Central memory CD8-positive, alpha-beta T cell (primary cell): ENCODE data around the gene KIAA1586.

Experiments used
- ATAC-seq: fragments of 150-1000 bp; cut with Tn5 transposase; replicated peaks from 2 replicates; pipeline ENCODE4 v1.10.0; 2022; ENCODE audit warnings: mild to moderate bottlenecking, moderate FRiP score, moderate number of reproducible peaks; ENCODE audit not compliant: poor library complexity, severe bottlenecking; ENCODE audit errors: extremely low read depth
- DNase-seq, 2 donors: peaks; one replicate each; pipeline ENCODE4 v3.0.0; 2021; ENCODE audit warnings: low spot score in 2 of 2
- H3K27ac Mint-ChIP-seq: one replicate; pipeline ENCODE4 v1.8.0; 2022; ENCODE audit warnings: low read depth, mild to moderate bottlenecking, moderate library complexity, mixed read lengths
- H3K27me3 Mint-ChIP-seq: one replicate; pipeline ENCODE4 v1.8.0; 2022; ENCODE audit warnings: mixed read lengths
- H3K36me3 Mint-ChIP-seq: one replicate; pipeline ENCODE4 v1.8.0; 2022; ENCODE audit warnings: mild to moderate bottlenecking, moderate library complexity, mixed read lengths; ENCODE audit not compliant: insufficient read depth
- H3K4me1 Mint-ChIP-seq: one replicate; pipeline ENCODE4 v1.8.0; 2022; ENCODE audit warnings: mixed read lengths
- H3K4me3 Mint-ChIP-seq: one replicate; pipeline ENCODE4 v1.8.0; 2022; ENCODE audit warnings: mild to moderate bottlenecking, moderate library complexity, mixed read lengths
- H3K9me3 Mint-ChIP-seq: one replicate; pipeline ENCODE4 v1.8.0; 2022; ENCODE audit warnings: mixed read lengths

KIAA1586 gene

DNA sequence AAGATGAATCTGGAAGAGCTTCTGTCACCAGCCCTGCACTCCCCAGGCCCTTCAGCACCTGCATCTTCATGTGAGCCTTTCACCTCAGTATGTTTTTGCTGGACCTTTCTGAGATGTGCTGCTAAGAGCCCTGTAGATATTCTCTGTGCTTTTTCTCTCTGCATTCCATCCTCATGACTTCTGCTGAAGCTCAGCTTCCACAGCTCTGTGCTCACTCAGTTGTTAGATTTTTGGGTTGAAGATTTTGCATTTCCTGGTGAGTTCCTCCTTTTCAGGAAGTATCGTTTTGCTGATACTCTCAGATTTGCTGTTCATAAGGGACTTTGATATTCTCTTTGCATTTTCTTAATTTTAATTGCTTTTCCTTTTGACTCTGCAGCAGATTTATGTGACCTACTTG is 18.3 kb downstream of the KIAA1586 start:
- Mint-ChIP-seq H3K9me3 (no peaks in the 10 kb centered on the region), H3K27me3 (no peaks in the 10 kb centered on the region), H3K27ac (no peak overlapping the region), H3K4me3 (no peak overlapping the region), H3K36me3 (peaks cover 22% of the 10 kb centered on the region), H3K4me1 (no peaks in the 10 kb centered on the region)
- DNase-seq (no peak), ATAC-seq (no peak)

DNA sequence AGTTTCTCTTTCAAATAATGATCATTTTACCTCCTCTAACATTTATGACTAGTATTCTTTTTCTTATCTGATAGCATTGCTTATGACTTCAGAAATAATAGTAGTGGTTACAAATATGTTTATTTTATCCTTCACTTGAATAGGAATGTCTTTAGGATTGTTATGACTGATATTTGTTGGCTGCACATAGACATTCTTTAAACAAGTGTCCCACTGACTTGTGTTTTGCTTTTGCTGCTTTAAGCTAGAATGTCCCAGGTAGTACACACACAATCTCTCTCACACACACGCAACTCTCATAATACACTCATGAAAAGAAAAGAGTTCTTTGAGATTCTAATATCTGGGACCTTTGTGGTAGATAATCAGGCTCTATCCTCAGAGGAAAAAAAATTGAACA is 21.6 kb downstream of the KIAA1586 start:
- H3K9me3 Mint-ChIP-seq: no peaks in the 10 kb centered on the region
- ATAC-seq: no peak
- no peaks in the 10 kb centered on the region for H3K27me3 Mint-ChIP-seq
- no peak overlapping the region for H3K27ac Mint-ChIP-seq
- no peaks in the 10 kb centered on the region for H3K4me1 Mint-ChIP-seq
- H3K36me3 Mint-ChIP-seq: peaks cover 12% of the 10 kb centered on the region
- DNase-seq: no peak
- H3K4me3 Mint-ChIP-seq: no peak overlapping the region

DNA sequence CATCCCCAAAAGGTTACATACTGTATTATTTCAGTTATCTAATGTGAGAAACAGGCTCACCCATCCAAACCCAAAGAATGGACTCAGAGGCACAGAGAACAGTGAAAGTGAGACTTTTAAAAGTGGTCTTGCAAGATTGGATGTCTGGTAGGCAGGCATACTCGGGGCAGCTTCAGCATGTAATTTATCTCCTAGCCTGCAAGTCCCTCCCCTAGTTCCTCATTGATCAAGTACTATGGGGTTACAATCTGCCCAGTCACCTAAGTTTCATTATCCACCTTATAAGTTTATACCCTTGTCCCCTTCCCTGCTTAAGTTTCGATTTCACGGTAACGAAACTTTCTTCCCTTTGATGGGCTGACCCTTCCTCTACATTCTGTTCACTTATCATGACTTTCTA is 22.7 kb downstream of the KIAA1586 start:
- H3K27me3 Mint-ChIP-seq: no peaks in the 10 kb centered on the region
- H3K27ac Mint-ChIP-seq: no peak overlapping the region
- H3K9me3 Mint-ChIP-seq: no peaks in the 10 kb centered on the region
- peaks cover 9% of the 10 kb centered on the region for H3K36me3 Mint-ChIP-seq
- DNase-seq (no peak), ATAC-seq (no peak)
- H3K4me1 Mint-ChIP-seq: no peaks in the 10 kb centered on the region
- H3K4me3 Mint-ChIP-seq: no peak overlapping the region

DNA sequence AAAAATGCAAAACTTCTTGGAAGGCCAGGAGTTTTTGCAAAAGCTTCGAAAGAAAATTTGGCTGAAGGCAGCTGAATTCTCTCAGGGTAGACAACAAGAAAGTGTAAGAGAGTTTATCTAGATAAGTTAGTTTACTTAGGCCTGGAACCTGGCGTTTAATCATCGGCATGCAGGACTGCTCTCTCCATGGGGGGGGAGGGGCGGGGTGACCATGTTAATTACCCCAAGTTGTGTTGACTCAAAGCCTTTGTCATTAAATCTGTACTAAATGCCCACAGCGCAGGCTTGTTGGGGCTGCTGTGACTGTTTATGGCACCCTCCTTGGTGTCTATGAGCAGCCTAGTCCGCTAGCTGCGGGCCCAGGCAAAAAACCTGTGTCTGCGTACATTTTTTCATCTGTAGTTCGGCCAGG is 23.4 kb downstream of the KIAA1586 start:
- ATAC-seq: no peak
- no peak for DNase-seq
- H3K9me3 Mint-ChIP-seq: no peaks in the 10 kb centered on the region
- no peaks in the 10 kb centered on the region for H3K4me1 Mint-ChIP-seq
- peaks cover 7% of the 10 kb centered on the region for H3K36me3 Mint-ChIP-seq
- no peaks in the 10 kb centered on the region for H3K27me3 Mint-ChIP-seq
- no peak overlapping the region for H3K27ac Mint-ChIP-seq
- H3K4me3 Mint-ChIP-seq: no peak overlapping the region

DNA sequence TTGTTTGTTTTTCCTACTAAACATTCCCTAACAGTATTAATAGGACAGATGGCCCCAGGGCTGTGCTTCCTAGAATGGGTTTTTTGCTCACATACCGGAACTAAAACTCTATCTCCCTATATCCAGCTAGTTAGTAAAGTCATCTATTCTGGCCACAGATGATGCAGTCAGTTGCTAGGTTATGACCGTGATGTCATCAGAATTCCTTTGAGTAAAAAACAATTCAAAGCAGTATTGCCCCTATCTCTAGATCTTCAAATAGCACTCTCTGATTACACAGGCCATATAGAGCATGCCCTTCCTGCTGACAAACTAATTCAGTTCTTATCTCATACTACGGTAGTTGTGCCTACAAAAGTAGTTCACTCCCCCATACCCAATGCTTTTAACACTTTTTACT is 25.6 kb downstream of the KIAA1586 start:
- ATAC-seq (no peak), DNase-seq (no peak)
- Mint-ChIP-seq H3K27ac (no peak overlapping the region), H3K4me1 (no peaks in the 10 kb centered on the region), H3K4me3 (no peak overlapping the region), H3K9me3 (no peaks in the 10 kb centered on the region), H3K27me3 (no peaks in the 10 kb centered on the region), H3K36me3 (peaks cover 7% of the 10 kb centered on the region)

DNA sequence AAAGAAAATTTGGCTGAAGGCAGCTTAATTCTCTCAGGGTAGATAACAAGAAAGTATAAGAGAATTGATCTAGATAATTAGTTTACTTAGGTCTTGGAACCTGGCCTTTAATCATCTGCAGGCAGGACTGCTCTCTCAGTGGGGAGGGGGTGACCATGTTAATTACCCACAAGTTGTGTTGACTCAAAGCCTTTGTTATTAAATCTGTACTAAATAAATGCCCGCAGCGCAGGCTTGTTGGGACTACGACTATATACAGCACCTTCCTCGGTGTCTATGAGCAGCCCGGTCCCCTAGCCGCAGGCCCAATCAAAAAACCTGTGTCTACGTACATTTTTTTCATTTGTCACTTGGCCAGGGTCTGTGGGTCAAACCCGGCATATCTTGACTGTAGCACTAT is 27.9 kb downstream of the KIAA1586 start:
- ATAC-seq (no peak), DNase-seq (no peak)
- Mint-ChIP-seq H3K36me3 (peaks cover 4% of the 10 kb centered on the region), H3K4me3 (no peak overlapping the region), H3K9me3 (no peaks in the 10 kb centered on the region), H3K27me3 (no peaks in the 10 kb centered on the region), H3K4me1 (no peaks in the 10 kb centered on the region), H3K27ac (no peak overlapping the region)

DNA sequence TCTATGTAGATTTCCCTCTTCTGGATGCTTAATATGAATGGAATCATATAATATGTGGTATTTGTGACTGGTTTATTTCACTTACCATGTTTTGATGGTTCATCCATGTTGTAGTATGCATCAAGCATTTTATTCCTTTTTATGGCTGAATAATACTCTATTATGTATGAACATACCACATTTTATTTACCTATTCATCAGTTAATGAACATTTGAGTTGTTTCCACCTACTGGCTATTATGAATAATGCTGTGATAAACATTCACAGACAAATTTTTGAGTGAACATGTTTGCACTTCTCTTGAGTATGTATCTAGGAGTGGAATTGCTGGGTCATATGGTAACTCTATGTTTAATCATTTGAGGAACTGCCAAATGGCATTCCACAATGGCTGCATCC is 28.6 kb downstream of the KIAA1586 start:
- DNase-seq: no peak
- Mint-ChIP-seq H3K27ac (peak overlapping the region; percentile 2), H3K4me3 (no peak overlapping the region), H3K36me3 (peaks cover 2% of the 10 kb centered on the region), H3K4me1 (no peaks in the 10 kb centered on the region), H3K9me3 (no peaks in the 10 kb centered on the region), H3K27me3 (no peaks in the 10 kb centered on the region)
- no peak for ATAC-seq

DNA sequence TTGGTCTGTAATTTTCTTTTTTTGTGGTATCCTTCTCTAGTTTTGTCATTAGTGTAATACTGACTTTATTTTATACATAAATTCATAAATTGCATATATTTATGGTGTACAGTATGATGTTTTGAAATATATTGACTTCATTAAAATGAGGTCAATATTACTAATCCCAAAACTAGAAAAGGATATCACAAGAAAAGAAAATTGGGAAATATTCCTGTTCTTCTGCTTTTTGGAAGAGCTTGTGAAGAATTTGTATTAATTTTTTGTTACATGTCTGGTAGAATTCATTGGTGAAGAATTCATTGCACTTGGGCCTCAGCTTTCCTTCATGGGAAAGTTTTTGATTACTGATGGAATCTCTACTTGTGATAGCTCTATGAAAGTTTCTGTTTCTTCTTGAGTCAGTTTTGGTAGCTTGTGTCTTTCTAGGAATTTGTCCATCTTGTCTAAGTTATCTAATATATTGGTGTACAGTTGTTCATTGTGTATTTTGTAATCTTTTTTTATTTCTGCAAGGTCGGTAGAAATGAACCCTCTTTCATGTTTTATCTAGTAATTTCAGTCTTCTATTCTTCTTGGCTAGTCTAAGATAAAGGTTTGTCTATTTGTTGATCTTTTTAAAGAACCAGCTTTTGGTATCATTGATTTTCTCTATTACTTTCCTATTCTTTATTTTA is 32.2 kb downstream of the KIAA1586 start:
- DNase-seq (no peak), ATAC-seq (no peak)
- Mint-ChIP-seq H3K36me3 (no peaks in the 10 kb centered on the region), H3K27ac (no peak overlapping the region), H3K27me3 (no peaks in the 10 kb centered on the region), H3K4me3 (no peak overlapping the region), H3K9me3 (no peaks in the 10 kb centered on the region), H3K4me1 (no peaks in the 10 kb centered on the region)

DNA sequence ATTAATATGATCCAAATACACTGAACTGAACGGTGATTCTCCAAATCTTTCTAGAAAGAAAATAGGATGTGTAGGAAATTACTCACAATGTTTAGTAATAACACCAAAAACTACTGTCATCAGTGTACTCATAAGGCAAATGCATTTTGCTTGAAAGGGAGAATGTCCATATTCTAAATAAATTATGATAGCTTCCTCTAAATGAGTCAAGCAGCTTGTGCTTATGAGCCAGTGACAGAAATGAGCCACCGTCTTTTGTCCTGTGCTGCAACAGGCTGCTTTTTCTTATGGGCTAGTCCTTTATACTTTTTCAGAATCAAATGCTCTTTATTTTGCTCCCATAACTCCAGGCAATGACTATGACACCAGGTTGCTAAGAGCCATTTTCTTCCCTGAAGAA is 39.0 kb downstream of the KIAA1586 start:
- no peak for DNase-seq

DNA sequence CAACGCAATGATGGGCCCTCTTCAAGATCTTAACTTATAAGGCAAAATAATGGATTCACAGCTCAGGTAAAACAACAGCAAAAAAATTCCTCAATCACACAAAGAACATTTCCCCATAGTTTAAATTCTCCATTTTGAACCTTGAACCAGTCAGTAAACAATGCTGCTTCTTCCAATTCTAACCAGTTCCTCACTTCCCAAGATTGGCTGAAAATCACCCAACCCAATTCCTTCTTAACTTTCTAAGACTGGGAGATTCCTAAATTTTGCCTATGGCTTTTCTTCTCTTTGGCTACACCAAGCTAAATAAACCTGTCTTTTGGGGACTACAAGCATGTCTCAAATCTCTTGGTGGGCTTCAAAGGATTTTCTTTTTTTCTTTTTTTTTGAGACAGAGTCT is 40.4 kb downstream of the KIAA1586 start:
- no peaks in the 10 kb centered on the region for H3K9me3 Mint-ChIP-seq
- no peak for ATAC-seq
- no peak overlapping the region for H3K27ac Mint-ChIP-seq
- no peak for DNase-seq
- no peaks in the 10 kb centered on the region for H3K27me3 Mint-ChIP-seq
- peaks cover 12% of the 10 kb centered on the region for H3K36me3 Mint-ChIP-seq
- peaks cover 14% of the 10 kb centered on the region for H3K4me1 Mint-ChIP-seq
- H3K4me3 Mint-ChIP-seq: no peak overlapping the region

More for the DNA sequence above, 39.0 kb downstream of the KIAA1586 start:
- Mint-ChIP-seq H3K4me1 (peaks cover 6% of the 10 kb centered on the region), H3K27ac (no peak overlapping the region), H3K36me3 (peaks cover 6% of the 10 kb centered on the region), H3K27me3 (no peaks in the 10 kb centered on the region), H3K9me3 (no peaks in the 10 kb centered on the region), H3K4me3 (no peak overlapping the region)
- ATAC-seq: no peak

DNA sequence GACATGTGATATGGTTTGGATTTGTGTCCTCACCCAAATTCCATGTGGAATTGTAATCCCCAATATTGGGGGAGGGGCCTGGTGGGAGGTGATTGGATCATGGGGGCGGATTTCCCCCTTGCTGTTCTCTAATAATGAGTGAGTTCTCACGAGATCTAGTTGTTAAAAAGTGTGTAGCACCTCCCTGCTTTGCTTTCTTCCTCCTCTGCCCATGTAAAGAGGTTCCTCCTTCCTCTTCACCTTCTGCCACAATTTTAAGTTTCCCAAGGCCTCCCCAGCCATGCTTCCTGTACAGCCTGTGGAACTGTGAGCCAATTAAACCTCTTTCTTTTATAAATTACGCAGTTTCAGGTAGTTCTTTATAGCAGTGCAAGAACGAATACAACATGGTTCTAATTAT is 41.4 kb downstream of the KIAA1586 start:
- Mint-ChIP-seq H3K27ac (no peak overlapping the region), H3K9me3 (no peaks in the 10 kb centered on the region), H3K4me3 (no peak overlapping the region), H3K27me3 (no peaks in the 10 kb centered on the region), H3K36me3 (peaks cover 19% of the 10 kb centered on the region), H3K4me1 (peaks cover 24% of the 10 kb centered on the region)
- DNase-seq: no peak
- ATAC-seq: no peak

DNA sequence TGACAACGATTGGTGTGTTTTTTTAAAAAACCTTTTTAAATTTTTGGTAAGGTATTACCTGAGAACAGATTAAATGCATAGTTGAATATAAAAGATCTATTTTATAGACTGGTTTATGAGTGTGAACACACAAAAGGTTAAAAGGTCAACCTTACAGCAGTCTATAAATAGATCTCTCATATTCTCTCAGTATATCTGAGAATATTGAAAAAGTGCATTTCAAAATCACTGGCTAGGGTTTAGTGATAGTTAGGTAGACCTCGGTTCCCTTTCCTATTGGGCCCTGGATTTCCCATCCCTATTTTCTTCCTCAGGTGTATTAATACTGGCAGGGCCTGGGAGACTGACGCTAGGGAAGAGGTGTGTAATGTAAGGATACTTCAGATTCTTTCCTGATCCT is 42.8 kb downstream of the KIAA1586 start:
- no peak for DNase-seq
- ATAC-seq: no peak
- Mint-ChIP-seq H3K27me3 (no peaks in the 10 kb centered on the region), H3K9me3 (no peaks in the 10 kb centered on the region), H3K4me1 (peaks cover 34% of the 10 kb centered on the region), H3K27ac (peak overlapping the region; percentile 92), H3K36me3 (peaks cover 21% of the 10 kb centered on the region), H3K4me3 (peak overlapping the region; percentile 83)

DNA sequence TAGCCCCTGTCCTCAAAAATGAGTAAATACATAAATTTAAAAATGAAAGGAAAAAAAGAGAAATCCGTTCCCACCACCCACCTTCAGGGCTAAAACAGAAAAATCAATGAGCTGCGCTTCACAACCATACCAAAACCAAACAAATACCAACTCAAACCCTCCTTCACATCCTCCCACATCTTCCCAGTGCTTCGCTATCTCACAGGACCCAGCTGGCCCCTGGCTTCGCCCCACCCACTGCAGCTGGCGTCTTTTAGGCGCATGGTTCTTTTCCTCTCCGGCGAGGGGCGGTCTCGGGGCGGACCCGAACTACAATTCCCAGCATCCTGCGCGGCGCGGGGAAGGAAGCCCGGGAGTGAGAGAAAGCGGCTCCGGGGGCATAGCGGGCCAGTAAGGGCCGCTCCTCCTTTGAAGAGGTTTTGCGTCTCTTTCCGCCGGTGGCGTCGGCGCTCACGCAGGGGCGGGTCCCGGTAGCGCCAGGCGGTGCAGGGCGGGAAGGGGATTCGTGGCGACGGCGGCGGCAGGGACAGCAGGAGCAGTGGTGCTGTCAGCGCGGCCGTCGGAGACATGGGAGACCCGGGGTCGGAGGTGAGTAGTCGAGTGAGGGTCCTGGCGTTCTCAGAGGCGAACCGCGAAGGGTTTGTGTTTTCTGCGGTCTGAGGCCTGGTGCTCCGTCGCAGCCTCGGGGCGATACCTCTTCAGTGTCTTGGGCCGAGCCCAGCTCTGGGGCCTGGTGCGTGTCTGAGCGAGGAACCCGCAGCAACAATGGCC is 43.4 kb downstream of the KIAA1586 start, which contains the start of gene ZNF451:
TSS of gene ZNF451 (plus strand) at position 502 of the 771 bp plus-strand sequence. CDS start at position 568, 66 bp downstream.
- Mint-ChIP-seq H3K9me3 (no peaks in the 10 kb centered on the region), H3K27ac (peak within 1 kb of the TSS; percentile 92), H3K27me3 (no peaks in the 10 kb centered on the region), H3K4me3 (peak within 1 kb of the TSS; percentile 83), H3K4me1 (peaks cover 34% of the 10 kb centered on the region), H3K36me3 (peaks cover 22% of the 10 kb centered on the region)
- peak; percentile 88 for ATAC-seq
- peak; percentile 90 to 94 for DNase-seq
